Right lobe of liver (tissue), 4 donors: Measurements from ENCODE around the gene CPED1.

Source experiments
- CTCF ChIP-seq, 4 donors: fragments of 200-600 bp in 3 of 4; fragments of 450-650 bp in 1 of 4; IDR thresholded peaks; one replicate each; pipeline versions ENCODE4 v1.5.1 to v1.8.0; 2016 to 2022; ENCODE audit warnings: antibody characterized with exemption in 4 of 4, mild to moderate bottlenecking in 2 of 4
- POLR2A ChIP-seq: fragments of 450-650 bp; IDR thresholded peaks from one replicate; pipeline ENCODE4 v1.6.1; 2017; ENCODE audit warnings: antibody characterized with exemption, mild to moderate bottlenecking
- donor health status: DM: no; HTN: no; CAD: no.
- donor health status: DM: no; HTN: no; CAD: no.
- donor health status: DM: no; HTN: yes; CAD: no.

GRCh38 chr7:121166916-121167315, 178.4 kb downstream of the CPED1 start:
- TF ChIP-seq CTCF (IDR thresholded peaks at IDR 0.05) (no peak), POLR2A (no peak)
